Measurements from ENCODE around the gene SFXN5.

- TF ChIP-seq SUZ12 (IDR thresholded peaks at IDR 0.05) (no peak), SP1 (IDR thresholded peaks at IDR 0.05) (no peak)
Observed at GRCh38 chr2:73028841-73029240, 42.7 kb downstream of the SFXN5 start.
